ENCODE results near the gene ZDHHC11. TPM values are rescaled to one million over a fixed set of nuclear protein-coding genes. Genes with fewer than 3 reads are reported as not detected.

Gene ZDHHC11
- total and polyA plus RNA-seq, 2 experiments from 2014 or later = 8.0 to 29.1 TPM

- Histone ChIP-seq H3K9me2 (ENCODE audit: insufficient read depth) (no peaks in the 10 kb centered on the region), H3K27me3 (ENCODE audit: insufficient read depth) (no peaks in the 10 kb centered on the region), H2AFZ (no peak overlapping the region), H3K27ac (ENCODE audit: low read depth) (no peak overlapping the region), H3K4me3 (no peak overlapping the region), H3K36me3 (ENCODE audit: insufficient read depth) (no peaks in the 10 kb centered on the region), H4K20me1 (replicated peaks; ENCODE audit: insufficient read depth) (no peaks in the 10 kb centered on the region; the same call in 1 of the 2 replicates), H3F3A (replicated peaks; ENCODE audit: low read depth) (no peaks in the 10 kb centered on the region), H3K4me1 (ENCODE audit: insufficient read depth) (no peaks in the 10 kb centered on the region), H3K4me2 (no peak overlapping the region), H3K79me2 (replicated peaks; ENCODE audit: insufficient read depth) (no peaks in the 10 kb centered on the region)
- Mint-ChIP-seq H3K9me3 (peaks cover 9% of the 10 kb centered on the region), H3K4me1 (no peaks in the 10 kb centered on the region), H3K27me3 (ENCODE audit: insufficient read depth, low read depth, poor library complexity) (peaks cover 12% of the 10 kb centered on the region), H3K4me3 (no peak overlapping the region), H3K36me3 (ENCODE audit: low read depth) (no peaks in the 10 kb centered on the region; the same call in 2 of the 3 replicates), H3K27ac (no peak overlapping the region)
- no peak for TF ChIP-seq POLR2AphosphoS5 (IDR thresholded peaks at IDR 0.05; ENCODE audit: low read depth)
- no peak for TF ChIP-seq EZH2 (IDR thresholded peaks at IDR 0.05; ENCODE audit: low read depth, unreplicated experiment)
- TF ChIP-seq NANOG (IDR thresholded peaks at IDR 0.05; ENCODE audit: borderline replicate concordance) = no peak
- no peak for DNase-seq (ENCODE audit: low spot score)
- no peak for ATAC-seq
Observed at GRCh38 chr5:759781-760362, 90.9 kb downstream of the ZDHHC11 start.

- H3K27ac ChIP-seq (ENCODE audit: low read depth) = no peak overlapping the region
- H4K20me1 ChIP-seq (replicated peaks; ENCODE audit: insufficient read depth) = no peaks in the 10 kb centered on the region; the same call in 1 of the 2 replicates
- no peak overlapping the region for H3K4me2 ChIP-seq
- H3K36me3 ChIP-seq (ENCODE audit: insufficient read depth) = no peaks in the 10 kb centered on the region
- H2AFZ ChIP-seq = no peak overlapping the region
- DNase-seq (ENCODE audit: low spot score) (peak; percentile 45), ATAC-seq (0 out of 3 replicates have a peak, but pooled peaks have one; percentile 12)
- Mint-ChIP-seq H3K4me3 (no peak overlapping the region), H3K4me1 (no peaks in the 10 kb centered on the region), H3K9me3 (peaks cover 9% of the 10 kb centered on the region), H3K27me3 (ENCODE audit: insufficient read depth, low read depth, poor library complexity) (peaks cover 14% of the 10 kb centered on the region), H3K36me3 (ENCODE audit: low read depth) (no peaks in the 10 kb centered on the region; the same call in 2 of the 3 replicates), H3K27ac (no peak overlapping the region)
- H3K9me2 ChIP-seq (ENCODE audit: insufficient read depth) = no peaks in the 10 kb centered on the region
- H3K79me2 ChIP-seq (replicated peaks; ENCODE audit: insufficient read depth) = no peaks in the 10 kb centered on the region
- H3K4me1 ChIP-seq (ENCODE audit: insufficient read depth) = no peaks in the 10 kb centered on the region
- no peaks in the 10 kb centered on the region for H3K27me3 ChIP-seq (ENCODE audit: insufficient read depth)
- no peak overlapping the region for H3K4me3 ChIP-seq
- no peaks in the 10 kb centered on the region for H3F3A ChIP-seq (replicated peaks; ENCODE audit: low read depth)
- TF ChIP-seq ZNF114 (CRISPR knock-in tag; IDR thresholded peaks at IDR 0.05) (no peak), CREB1 (CRISPR knock-in tag; IDR thresholded peaks at IDR 0.05; ENCODE audit: low read depth) (no peak), CTCF (conservative IDR thresholded peaks at IDR 0.05; ENCODE audit: low read depth in 2 of 2) (no peak), STAT1 (IDR thresholded peaks at IDR 0.05; ENCODE audit: unreplicated experiment) (no peak), ZNF331 (CRISPR knock-in tag; IDR thresholded peaks at IDR 0.05; ENCODE audit: low read depth) (no peak), NANOG (IDR thresholded peaks at IDR 0.05; ENCODE audit: borderline replicate concordance) (no peak), EZH2phosphoT487 (IDR thresholded peaks at IDR 0.05; ENCODE audit: unreplicated experiment) (no peak), EZH2 (IDR thresholded peaks at IDR 0.05; ENCODE audit: low read depth, unreplicated experiment) (no peak), ZNF462 (CRISPR knock-in tag; IDR thresholded peaks at IDR 0.05) (no peak), ETS1 (IDR thresholded peaks at IDR 0.05) (no peak), POLR2AphosphoS5 (IDR thresholded peaks at IDR 0.05; ENCODE audit: low read depth) (no peak), JUNB (IDR thresholded peaks at IDR 0.05; ENCODE audit: unreplicated experiment) (no peak)
Observed at GRCh38 chr5:759111-759751, 91.6 kb downstream of the ZDHHC11 start.
